Smooth muscle cell (in vitro differentiated cells): ENCODE results near the gene VPS8. TPM values are rescaled to one million over a fixed set of nuclear protein-coding genes. Genes with fewer than 3 reads are reported as not detected.

Source experiments
- DNase-seq: peaks from one replicate; lab custom pipeline; 2025; ENCODE audit not compliant: unreplicated experiment; lab: John Stamatoyannopoulos, UW
- H2AFZ ChIP-seq: fragments of 200-600 bp; sonication (generic); 2 replicates; pipeline ENCODE4 v1.6.0; 2016; ENCODE audit warnings: antibody characterized with exemption, low read depth, mild to moderate bottlenecking
- H3F3A ChIP-seq: fragments of 200-600 bp; sonication (generic); 2 replicates; pipeline ENCODE4 v1.6.0; 2017; ENCODE audit warnings: antibody characterized with exemption, low read depth
- H3K27ac ChIP-seq: fragments of 200-600 bp; sonication (generic); 2 replicates; pipeline ENCODE4 v1.5.1; 2016; ENCODE audit warnings: low read depth, mild to moderate bottlenecking
- H3K27me3 ChIP-seq: fragments of 200-600 bp; sonication (generic); 2 replicates; pipeline ENCODE4 v1.6.1; 2016; ENCODE audit warnings: low read depth, mild to moderate bottlenecking
- H3K36me3 ChIP-seq: fragments of 200-600 bp; sonication (generic); 2 replicates; pipeline ENCODE4 v1.5.1; 2016; ENCODE audit warnings: low read depth
- H3K4me1 ChIP-seq: fragments of 200-600 bp; sonication (generic); 2 replicates; pipeline ENCODE4 v1.5.1; 2016; ENCODE audit warnings: low read depth
- H3K4me2 ChIP-seq: fragments of 200-600 bp; sonication (generic); 2 replicates; pipeline ENCODE4 v1.6.0; 2016; ENCODE audit warnings: mild to moderate bottlenecking
- H3K4me3 ChIP-seq: fragments of 200-600 bp; sonication (generic); 2 replicates; pipeline ENCODE4 v1.5.1; 2016; ENCODE audit warnings: mild to moderate bottlenecking
- H3K79me2 ChIP-seq: fragments of 200-600 bp; sonication (generic); 2 replicates; pipeline ENCODE4 v1.6.0; 2016; ENCODE audit warnings: low read depth, mild to moderate bottlenecking
- H3K9ac ChIP-seq: fragments of 200-600 bp; sonication (generic); 2 replicates; pipeline ENCODE4 v1.6.0; 2016; ENCODE audit warnings: low read depth
- H3K9me3 ChIP-seq: fragments of 200-600 bp; sonication (generic); replicated peaks from 2 replicates; pipeline ENCODE4 v1.5.1; 2016; ENCODE audit warnings: low read depth
- H4K20me1 ChIP-seq: fragments of 200-600 bp; sonication (generic); 2 replicates; pipeline ENCODE4 v1.6.0; 2016; ENCODE audit warnings: low read depth
- CTCF ChIP-seq: fragments of 200-600 bp; sonication (generic); IDR thresholded peaks from 2 replicates; pipeline ENCODE4 v1.5.1; 2017; ENCODE audit warnings: borderline replicate concordance, mild to moderate bottlenecking, antibody characterized with exemption; ENCODE audit not compliant: insufficient read depth, poor library complexity, severe bottlenecking
- WGBS: methylation state at CpG from one replicate; pipeline ENCODE4 v1.1.7; 2016; ENCODE audit warnings: low lambda C conversion rate; 5-methylcytosine and 5-hydroxymethylcytosine counted together
- polyA plus RNA-seq: library from polyadenylated mRNA; unstranded; fragments of >200 nt; fragmentation: Nextera tagmentation; extraction: Ambion mirVana; gene quantifications from 2 replicates; pipeline ENCODE4 v1.2.1, GENCODE V29; 2016
- total RNA-seq: library from RNA; depleted of rRNA; stranded (reverse); fragments of >200 nt; gene quantifications from 2 replicates; pipeline ENCODE4 v1.2.3, GENCODE V29; 2014

The VPS8 gene
- total and polyA plus RNA-seq, 2 experiments from 2014 or later: 16.1 to 53.9 TPM

GRCh38 chr3:184778426-184779332 is 33.3 kb upstream of the VPS8 start:
- H3K36me3 ChIP-seq: no peaks in the 10 kb centered on the region
- H3K27me3 ChIP-seq: no peaks in the 10 kb centered on the region
- WGBS: 84% methylated on average over 26 of the region's 26 CpGs
- no peak overlapping the region for H3K9ac ChIP-seq
- TF ChIP-seq CTCF: no peak
- no peak overlapping the region for H2AFZ ChIP-seq
- H3K9me3 ChIP-seq: no peaks in the 10 kb centered on the region
- no peak for DNase-seq
- H3F3A ChIP-seq: no peaks in the 10 kb centered on the region
- no peaks in the 10 kb centered on the region for H4K20me1 ChIP-seq
- H3K4me3 ChIP-seq: no peak overlapping the region
- no peaks in the 10 kb centered on the region for H3K79me2 ChIP-seq
- no peak overlapping the region for H3K27ac ChIP-seq
- H3K4me2 ChIP-seq: no peak overlapping the region
- no peaks in the 10 kb centered on the region for H3K4me1 ChIP-seq

- no peak for DNase-seq
- no peak overlapping the region for H3K9ac ChIP-seq
- no peaks in the 10 kb centered on the region for H3K79me2 ChIP-seq
- H3K9me3 ChIP-seq: no peaks in the 10 kb centered on the region
- H3K4me3 ChIP-seq: no peak overlapping the region
- H4K20me1 ChIP-seq: no peaks in the 10 kb centered on the region
- no peak overlapping the region for H3K4me2 ChIP-seq
- no peaks in the 10 kb centered on the region for H3K27me3 ChIP-seq
- H3K4me1 ChIP-seq: peaks cover 9% of the 10 kb centered on the region
- no peak for TF ChIP-seq CTCF
- no peak overlapping the region for H3K27ac ChIP-seq
- H3F3A ChIP-seq: no peaks in the 10 kb centered on the region
- WGBS: 66% methylated on average over 6 of the region's 6 CpGs
- H3K36me3 ChIP-seq: no peaks in the 10 kb centered on the region
- H2AFZ ChIP-seq: no peak overlapping the region
These were observed 30.9 kb upstream of the VPS8 start for GRCh38 chr3:184780981-184781515.

- Histone ChIP-seq H3K4me1 (peaks cover 10% of the 10 kb centered on the region), H3K4me3 (no peak overlapping the region), H3K27ac (no peak overlapping the region), H3K4me2 (no peak overlapping the region), H3K36me3 (no peaks in the 10 kb centered on the region), H3K27me3 (no peaks in the 10 kb centered on the region), H3F3A (no peaks in the 10 kb centered on the region), H3K9me3 (no peaks in the 10 kb centered on the region), H2AFZ (no peak overlapping the region), H3K9ac (no peak overlapping the region), H4K20me1 (no peaks in the 10 kb centered on the region), H3K79me2 (no peaks in the 10 kb centered on the region)
- no peak for DNase-seq
- TF ChIP-seq CTCF: no peak
- 81% methylated on average over 4 of the region's 4 CpGs for WGBS
These were observed 30.2 kb upstream of the VPS8 start for GRCh38 chr3:184781801-184782200.
